Calu3 (cell line): ENCODE measurements around the gene LINGO1. TPM values are rescaled to one million over a fixed set of nuclear protein-coding genes. Genes with fewer than 3 reads are reported as not detected.

Source experiments
- BruUV-seq: library from RNA; stranded (reverse); fragments of 400-500 nt; replicated peaks from 2 replicates; lab custom pipeline; 2021; lab: Mats Ljungman, UMichigan
- CTCF ChIA-PET: fragments of 300-600 bp; sonication (Branson Sonifier 250); formaldehyde crosslinking; loops from one replicate; lab custom pipeline; 2022; ENCODE audit warnings: antibody characterized with exemption; lab: Charles Lee
- DNase-seq: peaks from one replicate; pipeline ENCODE4 v3.0.0; 2022
- H3K27ac Mint-ChIP-seq: one replicate; pipeline ENCODE4 v1.8.0; 2022; ENCODE audit warnings: mixed read lengths; ENCODE audit not compliant: unreplicated experiment
- H3K27me3 Mint-ChIP-seq: one replicate; pipeline ENCODE4 v1.8.0; 2022; ENCODE audit warnings: mixed read lengths; ENCODE audit not compliant: unreplicated experiment
- H3K36me3 Mint-ChIP-seq: one replicate; pipeline ENCODE4 v1.8.0; 2022; ENCODE audit warnings: mild to moderate bottlenecking, moderate library complexity, mixed read lengths; ENCODE audit not compliant: insufficient read depth, unreplicated experiment
- H3K4me1 Mint-ChIP-seq: one replicate; pipeline ENCODE4 v1.8.0; 2022; ENCODE audit warnings: mild to moderate bottlenecking, low read depth, mixed read lengths; ENCODE audit not compliant: unreplicated experiment
- H3K4me3 Mint-ChIP-seq: one replicate; pipeline ENCODE4 v1.8.0; 2022; ENCODE audit warnings: mild to moderate bottlenecking, low read depth, moderate library complexity, mixed read lengths; ENCODE audit not compliant: unreplicated experiment
- H3K9me3 Mint-ChIP-seq: one replicate; pipeline ENCODE4 v1.8.0; 2022; ENCODE audit warnings: low read depth, mixed read lengths; ENCODE audit not compliant: unreplicated experiment
- CTCF ChIP-seq: fragments of 200-600 bp; IDR thresholded peaks from one replicate; pipeline ENCODE4 v1.8.0; 2022; ENCODE audit warnings: antibody characterized with exemption; ENCODE audit not compliant: unreplicated experiment
- intact Hi-C: fragments of 100-400 bp; cut with micrococcal nuclease; formaldehyde crosslinking; loops from one replicate; pipeline ENCODE4 v1.10.0; 2022; ENCODE audit not compliant: unreplicated experiment
- total RNA-seq: library from RNA; stranded (reverse); gene quantifications from 2 replicates; pipeline ENCODE4 v1.2.3, GENCODE V29; 2022

The LINGO1 gene
- total RNA-seq, 1 experiment from 2014 or later = not detected

GRCh38 chr15:77564938-77565337 lies 67.8 kb downstream of the LINGO1 start:
- CTCF ChIA-PET = no interaction called here
- no peak for DNase-seq
- no TSS peak for BruUV-seq
- H3K36me3 Mint-ChIP-seq = no peaks in the 10 kb centered on the region
- H3K9me3 Mint-ChIP-seq = no peaks in the 10 kb centered on the region
- no peaks in the 10 kb centered on the region for H3K4me1 Mint-ChIP-seq
- no peak for TF ChIP-seq CTCF
- peaks cover 72% of the 10 kb centered on the region for H3K27me3 Mint-ChIP-seq
- no peak overlapping the region for H3K4me3 Mint-ChIP-seq
- intact Hi-C loops = no loop called here
- no peak overlapping the region for H3K27ac Mint-ChIP-seq

GRCh38 chr15:77564341-77564740 lies 68.4 kb downstream of the LINGO1 start:
- Mint-ChIP-seq H3K36me3 (no peaks in the 10 kb centered on the region), H3K4me1 (no peaks in the 10 kb centered on the region), H3K4me3 (no peak overlapping the region), H3K9me3 (no peaks in the 10 kb centered on the region), H3K27me3 (peaks cover 78% of the 10 kb centered on the region), H3K27ac (no peak overlapping the region)
- intact Hi-C loops = no loop called here
- no peak for DNase-seq
- no peak for TF ChIP-seq CTCF
- BruUV-seq = no TSS peak
- CTCF ChIA-PET = interaction anchor here (0.7 kb wide), 1 partner anchor 20 kb away, joined by 3 read pairs; no protein-coding TSS in a partner anchor

- Mint-ChIP-seq H3K4me1 (no peaks in the 10 kb centered on the region), H3K4me3 (no peak overlapping the region), H3K27ac (no peak overlapping the region), H3K36me3 (no peaks in the 10 kb centered on the region), H3K9me3 (no peaks in the 10 kb centered on the region), H3K27me3 (peaks cover 85% of the 10 kb centered on the region)
- intact Hi-C loops = no loop called here
- BruUV-seq = no TSS peak
- TF ChIP-seq CTCF = no peak
- no peak for DNase-seq
- CTCF ChIA-PET = interaction anchor here (0.7 kb wide), 1 partner anchor 20 kb away, joined by 3 read pairs; no protein-coding TSS in a partner anchor
Measured at GRCh38 chr15:77563623-77564156, 69.0 kb downstream of the LINGO1 start.

Other genes starting within 250 kb of the LINGO1 start
- gene PEAK1, start 212.8 kb downstream of the LINGO1 start, total RNA-seq = 51.7 and 54.3 TPM in 2 replicates
- 61.7 and 65.1 TPM in 2 replicates for gene HMG20A, start 212.0 kb downstream of the LINGO1 start, total RNA-seq